Activated CD8-positive, alpha-beta memory T cell treated with anti-CD3 and anti-CD28 coated beads, Interleukin-2, amount 50 U/mL, for 4 hours (primary cell): ENCODE measurements around the gene C12orf57.
"Not testable (repeated sequence)": the region's sequence is repeated elsewhere in the genome, so short reads cannot be mapped to it uniquely, and the experiment has no call there.

Experiments
- DNase-seq: peaks from one replicate; pipeline ENCODE4 v3.0.0-alpha.2; 2020

The C12orf57 gene, protein sequence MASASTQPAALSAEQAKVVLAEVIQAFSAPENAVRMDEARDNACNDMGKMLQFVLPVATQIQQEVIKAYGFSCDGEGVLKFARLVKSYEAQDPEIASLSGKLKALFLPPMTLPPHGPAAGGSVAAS

DNA sequence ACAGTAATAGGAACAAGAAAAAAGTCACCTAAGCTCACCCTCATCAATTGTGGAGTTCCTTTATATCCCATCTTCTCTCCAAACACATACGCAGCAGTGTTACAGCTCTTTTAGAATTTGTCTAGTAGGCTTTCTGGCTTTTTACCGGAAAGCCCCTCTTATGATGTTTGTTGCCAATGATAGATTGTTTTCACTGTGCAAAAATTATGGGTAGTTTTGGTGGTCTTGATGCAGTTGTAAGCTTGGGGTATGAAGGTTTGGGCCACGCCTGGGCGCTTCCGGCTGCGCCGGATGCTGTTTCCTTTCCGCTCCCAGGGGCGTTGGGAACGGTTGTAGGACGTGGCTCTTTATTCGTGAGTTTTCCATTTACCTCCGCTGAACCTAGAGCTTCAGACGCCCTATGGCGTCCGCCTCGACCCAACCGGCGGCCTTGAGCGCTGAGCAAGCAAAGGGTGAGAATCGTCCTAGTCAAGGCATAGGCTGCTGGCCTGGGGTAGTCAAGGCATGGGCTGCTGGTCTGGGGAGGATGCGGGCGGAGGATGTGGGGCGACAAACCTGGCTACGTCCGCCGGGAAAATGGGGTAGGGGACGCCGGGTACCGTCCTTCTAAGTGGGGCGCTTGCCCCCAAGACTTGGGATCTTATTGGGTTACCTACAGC lies at the start of gene C12orf57, which contains the start of gene RNU7-1:
Gene C12orf57, plus strand, starts transcription at position 301 of the 659 bp plus-strand sequence. Its CDS starts 100 bp downstream, at position 401.
Gene RNU7-1, plus strand, starts transcription at position 95 of the 659 bp plus-strand sequence.
- peak; percentile 50 for DNase-seq

DNA sequence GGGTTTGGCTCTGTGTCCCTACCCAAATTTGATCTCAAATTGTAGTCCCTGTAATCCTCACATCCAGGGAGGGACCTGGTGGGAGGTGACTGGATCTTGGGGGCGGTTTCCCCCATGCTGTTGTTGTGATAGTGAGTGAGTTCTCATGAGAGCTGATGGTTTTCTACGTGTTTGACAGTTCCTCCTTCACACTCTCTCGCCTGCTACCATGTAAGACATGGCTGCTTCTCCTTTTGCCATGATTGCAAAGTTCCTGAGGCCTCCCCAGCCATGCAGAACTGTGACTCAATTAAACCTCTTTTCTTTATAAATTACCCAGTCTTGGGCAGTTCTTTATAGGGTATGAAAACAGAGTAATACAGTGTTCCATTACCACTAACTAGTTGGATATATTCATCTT lies 49.5 kb upstream of the C12orf57 start:
- DNase-seq = no peak

DNA sequence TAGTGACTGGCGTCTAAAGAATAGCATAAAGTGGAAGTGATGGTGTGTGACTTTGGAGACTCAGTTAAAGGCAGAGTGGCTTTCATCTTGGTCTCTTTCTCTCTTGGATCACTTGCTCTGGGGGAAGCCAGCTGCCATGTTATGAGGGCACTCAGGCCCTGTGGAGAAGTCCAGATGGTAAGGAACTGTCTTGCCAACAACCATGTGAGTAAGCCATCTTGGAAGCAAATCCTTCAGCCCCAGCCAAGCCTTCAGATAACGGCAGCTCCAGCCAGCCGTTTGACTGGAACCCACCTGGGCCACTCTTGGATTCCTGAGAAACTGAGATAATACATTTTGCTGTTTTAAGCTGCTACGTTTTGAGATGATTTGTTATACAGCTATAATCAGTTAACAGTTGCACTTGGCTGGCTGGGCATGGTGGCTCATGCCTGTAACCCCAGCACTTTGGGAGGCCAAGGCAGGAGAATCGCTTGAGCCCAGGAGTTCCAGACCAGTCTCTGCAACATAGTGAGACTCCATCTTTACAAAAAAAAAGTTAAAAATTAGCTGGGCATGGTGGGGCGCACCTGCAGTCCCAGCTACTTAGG lies 46.9 kb upstream of the C12orf57 start:
- DNase-seq = no peak

DNA sequence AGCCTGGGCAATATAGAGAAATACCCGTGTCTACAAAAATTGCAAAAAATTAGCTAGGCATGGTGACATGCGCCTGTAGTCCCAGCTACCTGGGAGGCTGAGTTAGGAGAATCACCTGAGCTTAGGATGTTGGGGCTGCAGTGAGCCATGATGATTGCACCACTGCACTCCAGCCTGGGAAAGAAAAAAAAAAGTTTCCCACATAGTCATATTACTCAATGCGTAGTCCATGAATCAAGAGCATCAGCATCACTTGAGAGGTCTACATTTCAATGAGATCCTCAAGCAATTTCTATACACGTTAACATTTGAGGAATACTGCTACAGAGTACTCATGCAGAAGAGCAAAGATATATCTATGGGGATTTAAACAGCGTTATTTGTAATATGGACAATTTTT lies 44.4 kb upstream of the C12orf57 start:
- no peak for DNase-seq

DNA sequence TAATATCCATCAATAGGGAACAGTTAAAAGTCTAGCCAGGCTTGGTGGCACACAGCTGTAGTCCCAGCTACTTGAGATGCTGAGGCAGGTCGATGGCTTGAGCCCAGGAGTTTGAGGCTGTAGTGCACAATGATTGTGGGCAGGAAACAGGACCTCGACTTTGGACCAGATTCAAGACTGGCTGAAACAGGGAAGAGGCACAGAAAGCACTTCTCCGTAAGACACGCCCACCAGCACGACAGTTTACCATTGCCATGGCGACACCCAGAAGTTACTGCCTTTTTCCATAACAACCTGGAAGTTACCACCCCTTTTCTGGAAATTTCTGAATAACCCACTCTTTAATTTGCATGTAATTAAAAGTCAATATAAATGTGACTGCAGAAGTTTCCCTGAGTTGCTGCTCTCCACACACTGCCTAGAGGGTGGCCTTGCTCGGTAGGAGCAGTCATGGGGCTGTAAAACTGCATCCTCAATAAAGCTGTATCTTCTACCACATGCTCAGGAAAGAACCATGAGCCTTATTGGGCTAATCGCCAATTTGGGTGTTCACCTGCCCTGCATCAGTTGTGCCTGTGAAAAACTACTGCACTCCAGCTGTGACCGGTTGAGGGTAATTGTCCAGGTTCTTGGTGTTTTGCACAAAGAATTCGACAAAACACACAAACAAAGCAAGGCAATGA lies 43.8 kb upstream of the C12orf57 start:
- no peak for DNase-seq

DNA sequence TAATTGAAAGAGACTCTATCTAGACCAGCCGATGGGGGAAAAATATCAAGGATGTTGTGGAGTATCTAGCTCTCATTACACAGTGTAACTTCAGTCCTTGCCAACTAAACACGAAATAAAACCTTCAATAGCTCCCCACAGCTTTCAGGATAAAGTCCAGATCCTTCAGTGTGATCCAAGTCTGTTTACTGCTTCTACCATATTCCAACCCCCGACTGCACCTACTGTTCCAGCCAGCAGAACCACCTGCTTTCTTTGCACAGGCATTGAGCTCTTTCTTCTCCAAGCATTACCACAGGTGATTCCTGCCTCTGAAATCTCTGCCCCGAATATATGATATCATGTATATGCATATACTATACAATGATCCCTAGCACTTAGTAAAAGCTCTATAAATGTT lies 41.4 kb upstream of the C12orf57 start:
- no peak for DNase-seq

DNA sequence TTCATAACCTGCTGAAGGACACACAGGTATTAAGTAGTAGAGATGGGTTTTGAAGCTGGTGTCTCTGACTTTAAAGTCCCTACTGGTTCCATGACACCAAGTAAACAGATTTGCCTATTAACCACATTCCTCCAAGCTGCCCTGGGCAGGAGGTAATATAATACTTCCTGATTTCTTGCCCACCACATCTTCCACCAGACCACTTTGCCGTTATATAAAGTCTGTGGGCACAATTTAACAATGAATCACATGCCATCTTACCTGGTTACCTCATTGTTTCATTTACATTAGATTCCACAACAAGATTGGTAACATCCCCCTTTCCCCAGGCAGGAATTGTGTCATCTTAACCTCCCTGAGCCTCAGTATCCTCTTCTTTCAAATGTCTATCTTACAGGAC lies 40.1 kb upstream of the C12orf57 start:
- no peak for DNase-seq

DNA sequence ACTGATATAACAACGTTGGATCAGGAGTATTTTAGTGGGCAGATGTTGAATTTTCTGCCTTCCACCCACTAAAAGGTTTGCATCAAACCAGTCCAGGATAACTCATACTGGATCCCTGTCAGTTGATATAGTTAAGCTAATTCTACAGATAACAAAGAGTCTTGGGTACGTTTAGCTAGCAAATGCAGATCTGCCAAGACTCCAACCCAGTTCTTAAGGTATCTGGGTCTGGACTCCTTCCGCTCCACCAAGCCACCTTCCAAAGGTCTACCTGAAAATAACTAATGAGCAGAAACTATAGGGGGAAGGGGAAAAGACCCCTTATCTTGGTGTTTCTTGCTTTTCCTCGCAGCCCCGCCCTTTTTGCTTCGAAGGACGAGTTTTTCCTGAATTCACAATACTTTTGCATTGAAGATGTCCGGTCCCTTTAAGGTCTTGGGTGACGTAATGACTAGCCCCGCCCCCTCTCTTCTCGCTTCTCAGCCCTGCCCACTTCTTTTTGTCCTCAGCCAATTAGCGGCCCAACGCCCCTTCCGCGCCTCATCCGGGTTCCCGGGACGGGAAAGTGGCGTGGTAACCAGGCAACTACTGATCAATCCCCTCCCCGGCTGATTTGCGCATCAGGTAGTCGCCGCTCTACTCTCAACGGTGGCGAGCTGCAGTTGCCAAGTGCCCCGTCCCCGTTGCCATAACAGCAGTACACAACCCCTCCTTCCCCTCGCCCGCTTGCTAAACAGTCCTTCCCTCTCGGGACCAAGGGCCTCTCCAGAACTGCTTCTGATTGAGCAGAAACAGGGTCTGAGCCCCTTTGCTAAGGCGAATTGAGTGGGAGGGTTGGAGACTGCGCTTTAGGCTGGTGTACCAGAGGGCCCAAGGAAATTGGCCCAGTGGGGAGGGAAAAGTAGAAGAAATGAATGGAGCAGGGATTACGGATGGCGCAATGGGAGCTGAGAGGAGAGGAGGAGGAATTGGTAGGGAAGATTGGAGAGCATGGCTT lies 39.2 kb upstream of the C12orf57 start, which contains the start of gene LRRC23:
Gene LRRC23, plus strand, starts transcription at position 543 of the 997 bp plus-strand sequence. CDS start 812 bp downstream, outside the sequence.
- peak; percentile 96 for DNase-seq

DNA sequence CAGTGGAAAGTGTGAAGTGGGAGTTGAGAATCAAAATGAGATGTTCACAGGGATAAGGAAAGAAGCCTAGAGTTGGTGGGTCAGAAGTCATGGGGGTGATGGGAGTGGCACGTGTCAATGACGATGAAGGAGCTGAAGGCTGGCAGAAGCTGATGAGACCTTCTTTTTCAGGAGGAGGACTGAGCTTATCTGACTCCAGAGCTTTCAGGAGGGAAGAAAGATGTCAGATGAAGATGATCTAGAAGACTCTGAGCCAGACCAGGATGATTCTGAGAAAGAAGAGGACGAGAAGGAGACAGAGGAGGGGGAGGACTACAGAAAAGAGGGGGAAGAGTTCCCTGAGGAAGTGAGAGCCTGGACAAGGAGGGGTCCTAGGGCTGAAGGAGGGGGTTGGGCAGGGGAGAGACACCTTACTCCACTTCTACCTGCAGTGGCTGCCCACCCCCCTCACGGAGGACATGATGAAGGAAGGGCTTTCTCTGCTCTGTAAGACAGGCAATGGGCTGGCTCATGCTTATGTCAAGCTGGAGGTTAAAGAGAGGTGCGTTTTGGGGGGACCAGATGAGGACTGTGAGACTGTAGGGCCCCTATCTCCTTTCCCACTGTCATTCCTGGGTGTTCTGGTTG lies 38.3 kb upstream of the C12orf57 start:
- DNase-seq = no peak

DNA sequence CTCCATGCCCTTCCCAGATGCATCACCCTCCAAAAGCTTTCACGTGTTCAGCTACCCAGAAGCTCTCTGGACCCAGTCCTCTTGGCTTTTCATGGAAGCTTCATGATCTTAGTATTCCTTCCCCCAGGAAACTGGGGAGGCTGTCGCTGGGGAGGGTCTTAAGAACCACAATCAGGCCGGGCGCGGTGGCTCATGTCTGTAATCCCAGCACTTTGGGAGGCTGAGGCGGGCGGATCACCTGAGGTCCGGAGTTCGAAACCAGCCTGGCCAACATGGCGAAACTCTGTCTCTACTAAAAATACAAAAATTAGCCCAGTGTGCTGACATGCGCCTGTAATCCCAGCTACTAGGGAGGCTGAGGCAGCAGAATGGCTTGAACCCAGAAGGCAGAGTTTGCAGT lies 35.7 kb upstream of the C12orf57 start:
- DNase-seq = not testable (repeated sequence)

DNA sequence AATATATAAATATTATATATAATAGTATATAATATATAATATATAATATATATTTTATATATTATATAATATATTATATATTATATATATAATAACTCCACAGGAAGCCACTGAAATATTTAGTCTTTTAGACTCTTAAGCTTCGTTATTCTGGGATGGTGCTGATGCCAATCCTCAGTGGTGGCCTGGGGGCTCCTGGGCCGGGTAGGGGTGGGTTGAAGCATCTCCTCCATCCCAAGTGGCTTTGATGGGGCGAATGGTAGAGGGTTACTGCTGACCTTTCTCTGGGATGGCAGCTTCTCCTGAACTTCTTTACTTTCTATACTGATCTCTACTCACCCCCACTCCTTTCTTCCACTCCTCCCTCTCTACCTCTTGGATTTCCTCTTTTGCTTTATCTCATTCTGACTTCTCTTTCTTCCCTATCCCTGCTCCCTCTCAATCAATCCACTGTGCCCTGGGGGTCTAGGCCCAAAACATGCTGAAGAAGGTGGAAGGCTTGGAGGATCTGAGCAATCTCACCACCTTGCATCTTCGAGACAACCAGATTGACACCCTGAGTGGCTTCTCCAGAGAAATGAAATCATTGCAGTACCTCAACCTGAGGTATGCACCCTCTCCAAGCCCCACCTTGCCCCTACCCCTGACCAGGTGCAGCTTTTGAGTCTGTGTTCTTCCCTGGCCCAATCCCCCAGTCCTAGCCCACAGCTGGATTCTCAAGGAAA lies 34.2 kb upstream of the C12orf57 start:
- no peak for DNase-seq

DNA sequence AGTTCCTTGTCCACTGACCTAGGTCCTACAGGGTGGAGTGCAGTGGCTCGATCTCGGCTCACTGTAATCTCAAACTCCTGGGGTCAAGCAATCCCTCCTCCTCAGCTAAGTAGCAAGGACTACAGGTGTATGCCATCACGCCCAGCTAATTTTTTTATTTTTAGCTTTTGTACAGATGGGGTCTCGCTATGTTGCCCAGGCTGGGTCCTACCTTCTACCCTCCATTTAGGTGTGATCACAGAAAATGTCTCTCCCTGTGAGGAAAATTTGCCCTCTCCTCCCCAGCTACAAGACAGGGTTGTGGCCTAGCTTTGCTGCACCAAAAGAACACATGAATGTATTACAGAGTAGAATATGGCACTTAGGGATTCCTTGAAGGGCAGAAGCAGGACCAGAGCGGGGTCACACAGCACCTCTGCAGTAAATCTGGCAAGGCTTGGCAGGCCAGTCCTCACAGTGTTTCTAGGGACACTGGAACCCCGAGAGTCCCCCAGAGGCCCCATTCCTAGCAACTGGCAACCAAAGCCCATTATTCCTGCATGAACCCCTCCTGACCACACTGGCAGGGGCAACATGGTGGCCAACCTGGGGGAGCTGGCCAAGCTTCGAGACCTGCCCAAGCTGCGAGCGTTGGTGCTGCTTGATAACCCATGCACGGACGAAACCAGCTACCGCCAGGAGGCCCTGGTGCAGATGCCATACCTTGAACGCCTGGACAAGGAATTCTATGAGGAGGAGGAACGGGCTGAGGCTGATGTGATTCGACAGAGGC lies 31.5 kb upstream of the C12orf57 start:
- DNase-seq = no peak

DNA sequence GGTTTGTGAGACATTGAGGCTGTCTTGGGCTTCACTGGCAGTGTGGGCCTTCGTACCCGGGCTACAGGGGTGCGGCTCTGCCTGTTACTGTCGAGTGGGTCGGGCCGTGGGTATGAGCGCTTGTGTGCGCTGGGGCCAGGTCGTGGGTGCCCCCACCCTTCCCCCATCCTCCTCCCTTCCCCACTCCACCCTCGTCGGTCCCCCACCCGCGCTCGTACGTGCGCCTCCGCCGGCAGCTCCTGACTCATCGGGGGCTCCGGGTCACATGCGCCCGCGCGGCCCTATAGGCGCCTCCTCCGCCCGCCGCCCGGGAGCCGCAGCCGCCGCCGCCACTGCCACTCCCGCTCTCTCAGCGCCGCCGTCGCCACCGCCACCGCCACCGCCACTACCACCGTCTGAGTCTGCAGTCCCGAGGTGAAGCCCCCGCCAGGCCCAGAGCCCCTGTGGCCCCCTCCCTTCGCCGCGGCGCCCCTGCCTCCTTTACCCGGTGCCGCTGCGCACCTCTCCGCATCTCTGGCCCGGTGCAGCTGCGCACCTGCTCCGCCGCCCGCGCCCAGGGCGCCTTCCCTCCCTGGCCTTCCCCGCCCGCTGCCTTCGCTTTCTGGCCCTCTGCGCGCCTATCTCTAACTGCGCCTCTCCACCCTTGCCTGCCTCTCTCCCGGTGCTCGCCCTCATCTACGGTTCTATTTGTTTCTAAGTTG lies 29.4 kb upstream of the C12orf57 start, which contains the start of gene ENO2:
Gene ENO2, plus strand, starts transcription at position 335 of the 701 bp plus-strand sequence. CDS start 1,253 bp downstream, outside the sequence.
- DNase-seq = peak; percentile 88

DNA sequence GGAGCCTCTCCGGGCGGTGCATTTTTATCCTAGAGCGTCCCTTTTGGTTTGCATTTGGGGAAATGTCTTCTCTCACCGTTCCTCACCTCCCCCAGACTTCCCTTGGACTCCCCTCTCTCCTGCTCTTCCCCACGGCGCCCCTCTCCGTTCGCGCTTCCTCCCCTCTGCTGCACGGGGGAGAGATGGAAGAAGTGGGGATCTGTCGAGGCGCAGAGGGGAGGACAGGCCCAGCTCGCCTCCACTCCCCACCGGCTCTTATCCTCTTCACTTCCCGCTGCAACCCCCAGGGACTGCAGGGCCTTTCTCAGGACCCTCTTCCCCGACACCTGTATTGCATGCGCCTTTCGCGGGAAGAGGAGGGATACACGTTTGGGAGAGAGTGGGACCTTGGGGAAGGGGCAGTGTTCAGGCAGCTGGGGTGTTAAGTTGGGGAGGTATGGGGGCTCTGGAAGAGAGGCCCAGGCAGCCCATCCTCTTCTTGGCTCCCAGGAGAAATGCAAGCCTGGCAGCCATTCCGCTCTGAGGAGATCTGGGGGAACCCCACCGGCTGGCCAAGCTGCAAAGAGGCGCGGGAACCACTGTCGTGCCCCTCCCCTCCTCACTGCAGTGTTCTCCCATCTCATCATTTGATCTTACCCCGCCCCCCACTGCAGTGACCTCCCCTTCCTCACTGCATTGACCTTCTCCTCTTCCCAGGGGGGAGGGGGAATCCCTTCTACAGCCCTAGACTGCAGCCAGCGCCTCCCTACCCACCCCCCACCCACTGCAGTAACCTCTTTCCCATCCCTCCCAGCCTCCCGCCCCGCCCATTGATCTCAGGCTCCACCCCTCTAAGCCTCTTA lies 28.7 kb upstream of the C12orf57 start:
- DNase-seq = no peak

DNA sequence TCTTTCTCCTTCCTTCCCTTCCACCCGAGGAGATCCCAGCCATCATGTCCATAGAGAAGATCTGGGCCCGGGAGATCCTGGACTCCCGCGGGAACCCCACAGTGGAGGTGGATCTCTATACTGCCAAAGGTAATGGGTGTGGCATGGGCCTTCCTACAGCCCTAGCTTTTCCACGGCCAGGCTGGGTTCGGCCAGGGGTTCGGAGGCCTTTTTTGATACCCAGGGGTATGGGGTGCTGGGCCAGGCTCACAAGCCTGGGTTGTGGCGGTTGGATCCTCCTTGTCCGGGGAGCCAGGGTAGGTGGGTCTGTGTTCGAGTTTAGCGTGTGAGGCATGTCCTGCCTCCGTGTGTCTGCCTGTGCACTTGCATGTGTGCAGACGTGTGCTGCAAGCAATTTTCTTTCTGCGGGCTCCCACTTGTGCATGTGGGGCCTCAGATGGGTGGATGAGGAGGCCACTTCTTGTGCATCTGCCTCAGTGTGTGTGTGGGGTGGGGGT lies 28.0 kb upstream of the C12orf57 start:
- no peak for DNase-seq

DNA sequence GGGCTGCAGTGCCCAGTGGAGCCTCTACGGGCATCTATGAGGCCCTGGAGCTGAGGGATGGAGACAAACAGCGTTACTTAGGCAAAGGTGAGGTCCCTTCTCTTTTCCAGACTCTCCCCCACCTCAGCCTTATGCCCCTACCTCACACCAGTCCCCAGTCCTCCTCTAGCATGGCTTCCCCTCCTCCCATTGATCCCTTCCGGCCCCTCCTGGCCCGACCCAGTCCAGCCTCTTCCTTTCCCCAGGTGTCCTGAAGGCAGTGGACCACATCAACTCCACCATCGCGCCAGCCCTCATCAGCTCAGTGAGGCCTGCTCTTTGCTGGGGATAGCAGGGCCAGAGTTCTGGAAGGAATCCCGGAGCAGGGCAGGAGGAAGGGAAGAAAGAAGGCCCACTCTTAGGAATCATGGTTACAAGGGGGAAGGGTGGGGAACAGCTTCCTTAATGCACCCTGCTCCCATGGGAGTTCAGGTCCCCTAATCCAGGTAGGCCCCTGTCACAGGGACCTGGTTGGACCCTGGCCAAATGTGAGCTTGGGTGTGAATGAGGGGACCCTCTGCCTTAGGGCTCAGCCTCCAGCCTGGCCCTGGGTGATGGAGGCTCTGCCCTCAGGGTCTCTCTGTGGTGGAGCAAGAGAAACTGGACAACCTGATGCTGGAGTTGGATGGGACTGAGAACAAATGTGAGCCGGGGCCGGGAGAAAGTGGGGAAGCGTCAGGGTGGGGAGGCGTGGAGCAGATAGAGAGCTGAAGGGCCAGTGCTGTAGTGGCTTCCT lies 27.2 kb upstream of the C12orf57 start:
- no peak for DNase-seq

DNA sequence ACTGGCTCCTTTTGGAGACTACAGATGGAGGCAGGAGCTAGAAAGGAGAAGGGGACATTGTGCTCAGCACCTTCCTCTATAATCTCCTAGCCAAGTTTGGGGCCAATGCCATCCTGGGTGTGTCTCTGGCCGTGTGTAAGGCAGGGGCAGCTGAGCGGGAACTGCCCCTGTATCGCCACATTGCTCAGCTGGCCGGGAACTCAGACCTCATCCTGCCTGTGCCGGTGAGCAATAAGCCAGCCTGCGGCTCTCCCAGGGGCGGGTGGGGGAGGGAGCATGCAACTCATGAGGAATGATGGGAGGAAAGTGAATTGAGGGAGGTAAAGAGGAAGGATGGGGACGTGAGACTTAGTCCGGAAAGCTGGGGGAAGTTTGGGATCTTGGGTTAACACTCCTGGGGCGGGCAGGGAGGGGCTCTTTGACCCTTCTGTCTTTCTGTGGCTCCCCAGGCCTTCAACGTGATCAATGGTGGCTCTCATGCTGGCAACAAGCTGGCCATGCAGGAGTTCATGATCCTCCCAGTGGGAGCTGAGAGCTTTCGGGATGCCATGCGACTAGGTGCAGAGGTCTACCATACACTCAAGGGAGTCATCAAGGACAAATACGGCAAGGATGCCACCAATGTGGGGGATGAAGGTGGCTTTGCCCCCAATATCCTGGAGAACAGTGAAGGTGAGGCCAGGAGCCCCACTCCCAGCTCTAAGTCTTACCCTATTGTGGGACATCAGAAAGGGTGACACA lies 26.2 kb upstream of the C12orf57 start:
- no peak for DNase-seq
